Activated T-helper 2 cell treated with anti-CD3 and anti-CD28 coated beads, Interferon-gamma antibody, Interleukin-2, Interleukin-4, amounts not matched to agents 10 μg/mL and 5 μg/mL and 100 μg/mL, durations not matched to agents 14 hours and 24 hours and 36 hours (primary cell): Measurements from ENCODE around the gene ZNHIT6. TPM values are rescaled to one million over a fixed set of nuclear protein-coding genes. Genes with fewer than 3 reads are reported as not detected.
"Not testable (repeated sequence)": the region's sequence is repeated elsewhere in the genome, so short reads cannot be mapped to it uniquely, and the experiment has no call there.

Experiments
- DNase-seq: peaks from one replicate; pipeline ENCODE4 v3.0.0; 2021; ENCODE audit warnings: low spot score
- H3K27ac Mint-ChIP-seq: one replicate; pipeline ENCODE4 v1.8.0; 2021; ENCODE audit warnings: mixed read lengths
- H3K27me3 Mint-ChIP-seq: one replicate; pipeline ENCODE4 v1.8.0; 2021; ENCODE audit warnings: low read depth, mixed read lengths
- H3K36me3 Mint-ChIP-seq: one replicate; pipeline ENCODE4 v1.8.0; 2021; ENCODE audit warnings: low read depth, mixed read lengths
- H3K4me1 Mint-ChIP-seq: one replicate; pipeline ENCODE4 v1.8.0; 2021; ENCODE audit warnings: low read depth, mixed read lengths
- H3K4me3 Mint-ChIP-seq: one replicate; pipeline ENCODE4 v1.8.0; 2021; ENCODE audit warnings: low read depth, mild to moderate bottlenecking, moderate library complexity, mixed read lengths
- H3K9me3 Mint-ChIP-seq: one replicate; pipeline ENCODE4 v1.8.0; 2021; ENCODE audit warnings: mixed read lengths
- intact Hi-C: fragments of 100-400 bp; cut with micrococcal nuclease; formaldehyde crosslinking; loops from one replicate; pipeline ENCODE4 v1.15.1; 2023
- total RNA-seq: library from RNA; stranded (reverse); gene quantifications from 2 replicates; pipeline ENCODE4 v1.2.3, GENCODE V29; 2022

The ZNHIT6 gene
- total RNA-seq, 1 donor from 2014 or later = 21.8 TPM

DNA sequence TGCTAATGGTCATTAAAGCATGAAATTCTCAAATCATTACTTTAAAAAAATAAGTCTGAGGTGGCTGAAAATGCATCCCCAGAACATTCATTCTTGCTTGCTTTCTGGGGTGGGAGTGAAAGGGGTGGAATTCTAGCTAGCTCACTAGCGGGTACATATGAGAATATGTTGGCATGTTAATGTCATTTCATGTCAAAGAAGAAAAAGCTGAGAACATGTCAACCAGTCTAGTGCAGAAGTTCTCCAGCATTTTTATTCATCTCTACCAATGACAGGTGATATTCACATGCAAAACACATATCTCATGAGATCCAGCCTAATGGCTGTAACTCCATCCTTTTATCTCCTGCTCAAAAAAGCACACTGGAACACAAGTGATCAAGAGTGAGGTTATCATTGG is 49.1 kb downstream of the ZNHIT6 start:
- intact Hi-C loops = no loop called here
- peaks cover 22% of the 10 kb centered on the region for H3K36me3 Mint-ChIP-seq
- no peak for DNase-seq
- H3K9me3 Mint-ChIP-seq = no peaks in the 10 kb centered on the region
- no peak overlapping the region for H3K4me3 Mint-ChIP-seq
- H3K4me1 Mint-ChIP-seq = peaks cover 19% of the 10 kb centered on the region
- no peak overlapping the region for H3K27ac Mint-ChIP-seq
- H3K27me3 Mint-ChIP-seq = no peaks in the 10 kb centered on the region

DNA sequence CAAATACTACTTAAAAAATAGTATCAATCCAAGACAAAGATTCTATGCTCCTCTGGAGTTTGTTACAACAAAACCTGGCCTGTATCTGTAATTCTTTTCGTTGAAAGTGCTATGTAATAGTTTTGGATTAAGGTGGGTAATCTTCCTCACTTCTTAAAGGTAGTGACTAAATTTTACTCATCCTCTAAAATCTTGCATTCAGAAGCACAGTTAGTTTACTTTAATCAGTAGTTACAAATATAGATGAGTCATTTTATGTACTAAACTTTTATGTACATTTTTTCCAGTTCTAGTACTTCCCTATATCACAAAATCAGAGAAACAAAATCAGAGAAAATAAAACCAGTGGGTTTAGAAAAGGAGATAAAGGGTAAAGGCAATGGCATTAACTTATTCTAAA is 51.3 kb downstream of the ZNHIT6 start:
- Mint-ChIP-seq H3K27ac (no peak overlapping the region), H3K36me3 (peaks cover 38% of the 10 kb centered on the region), H3K9me3 (no peaks in the 10 kb centered on the region), H3K4me1 (peaks cover 21% of the 10 kb centered on the region), H3K4me3 (no peak overlapping the region), H3K27me3 (no peaks in the 10 kb centered on the region)
- no peak for DNase-seq
- intact Hi-C loops = no loop called here

DNA sequence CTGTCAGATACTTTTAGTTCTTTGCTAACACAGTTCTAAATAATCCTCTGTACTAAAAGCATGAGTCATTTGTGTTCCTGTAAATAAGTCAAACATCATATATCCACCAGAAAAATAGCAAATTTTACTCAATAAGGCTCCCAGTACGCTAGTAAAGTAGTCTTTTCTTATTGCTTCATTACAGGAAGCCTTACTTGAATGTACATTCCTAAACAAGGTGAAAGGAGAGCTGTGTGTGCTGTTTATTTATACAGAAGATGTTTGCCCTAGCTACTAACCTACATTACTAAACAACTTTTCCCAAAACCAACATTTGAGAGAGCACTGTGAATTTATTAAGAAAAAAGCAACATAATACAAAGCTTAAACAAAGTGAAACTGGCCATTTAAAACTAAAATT is 52.0 kb downstream of the ZNHIT6 start:
- intact Hi-C loops = no loop called here
- Mint-ChIP-seq H3K4me3 (no peak overlapping the region), H3K4me1 (peaks cover 21% of the 10 kb centered on the region), H3K27ac (no peak overlapping the region), H3K27me3 (no peaks in the 10 kb centered on the region), H3K36me3 (peaks cover 38% of the 10 kb centered on the region), H3K9me3 (no peaks in the 10 kb centered on the region)
- no peak for DNase-seq

DNA sequence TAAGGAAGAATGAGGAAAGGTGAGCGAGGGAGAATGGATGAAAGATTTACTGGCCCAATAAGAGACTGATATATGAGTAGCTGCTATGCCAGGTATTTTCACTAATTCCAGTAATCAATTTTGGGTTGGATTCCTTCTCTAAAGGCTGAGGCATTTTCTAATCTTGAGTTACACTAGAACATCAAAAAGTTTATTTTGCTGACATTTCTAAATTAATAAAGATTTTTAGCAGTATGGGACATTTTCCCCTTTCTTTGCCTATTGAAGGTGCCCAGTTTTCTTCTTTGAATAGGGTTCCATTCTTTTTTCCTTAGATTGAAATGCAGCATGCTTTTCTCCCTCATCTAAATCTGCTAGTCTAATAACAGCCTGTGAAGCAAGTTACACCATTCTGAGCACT is 52.9 kb downstream of the ZNHIT6 start:
- Mint-ChIP-seq H3K9me3 (no peaks in the 10 kb centered on the region), H3K4me3 (no peak overlapping the region), H3K36me3 (peaks cover 42% of the 10 kb centered on the region), H3K27ac (no peak overlapping the region), H3K27me3 (no peaks in the 10 kb centered on the region), H3K4me1 (peaks cover 21% of the 10 kb centered on the region)
- no peak for DNase-seq
- intact Hi-C loops = no loop called here

DNA sequence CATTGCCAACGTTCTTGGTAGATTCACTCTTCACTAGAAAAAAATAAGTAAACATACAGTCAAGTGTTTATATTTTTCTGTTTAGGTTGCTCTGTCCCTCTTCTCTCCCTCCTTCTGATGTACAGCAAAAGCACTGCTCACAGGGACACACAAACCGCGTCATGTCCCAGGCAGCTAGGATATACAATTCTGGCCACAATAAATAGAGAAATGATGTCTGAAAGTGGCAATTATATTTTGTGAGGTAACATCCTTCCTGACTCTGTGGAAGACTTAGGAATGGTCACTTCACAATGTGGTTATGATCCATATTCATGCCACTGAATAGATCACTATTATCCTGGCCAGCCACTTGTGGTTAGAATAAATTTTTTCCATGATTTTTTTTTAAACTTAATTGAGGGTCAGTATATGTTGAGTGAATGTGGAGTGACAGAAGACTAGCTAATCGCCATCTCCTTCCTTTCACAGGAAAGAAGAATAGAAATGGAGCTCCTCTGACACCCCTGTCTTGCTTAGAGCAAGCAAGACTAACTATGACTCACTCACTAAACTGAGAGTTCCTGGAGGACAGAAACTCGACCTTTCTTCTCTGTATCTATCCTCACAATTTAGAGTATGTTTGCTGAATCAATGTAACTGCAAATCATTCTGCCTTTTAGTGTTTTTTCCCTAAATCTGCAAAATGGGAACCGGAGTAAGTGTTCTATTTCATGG is 54.0 kb downstream of the ZNHIT6 start:
- Mint-ChIP-seq H3K9me3 (no peaks in the 10 kb centered on the region), H3K4me3 (no peak overlapping the region), H3K27me3 (no peaks in the 10 kb centered on the region), H3K36me3 (peaks cover 52% of the 10 kb centered on the region), H3K27ac (no peak overlapping the region), H3K4me1 (peaks cover 21% of the 10 kb centered on the region)
- intact Hi-C loops = no loop called here
- DNase-seq = no peak

DNA sequence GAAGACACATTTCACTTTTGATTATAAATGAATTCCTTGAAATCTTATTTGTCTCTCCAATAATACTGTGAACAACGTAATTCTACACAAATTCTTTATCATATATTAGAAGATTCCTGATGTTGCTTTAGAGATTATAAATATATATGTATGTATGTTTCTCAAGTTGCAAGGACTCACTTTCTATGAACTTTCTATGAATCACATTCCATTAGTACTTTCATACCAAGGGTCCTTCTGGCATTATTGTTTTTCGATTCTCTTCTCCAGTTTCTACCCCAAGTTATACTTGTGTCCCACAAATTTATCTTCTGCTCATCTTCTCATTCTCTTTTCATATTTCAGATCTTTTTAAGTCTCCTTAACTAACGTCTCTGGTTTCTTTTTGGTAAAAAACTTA is 55.9 kb downstream of the ZNHIT6 start:
- H3K4me3 Mint-ChIP-seq = no peak overlapping the region

DNA sequence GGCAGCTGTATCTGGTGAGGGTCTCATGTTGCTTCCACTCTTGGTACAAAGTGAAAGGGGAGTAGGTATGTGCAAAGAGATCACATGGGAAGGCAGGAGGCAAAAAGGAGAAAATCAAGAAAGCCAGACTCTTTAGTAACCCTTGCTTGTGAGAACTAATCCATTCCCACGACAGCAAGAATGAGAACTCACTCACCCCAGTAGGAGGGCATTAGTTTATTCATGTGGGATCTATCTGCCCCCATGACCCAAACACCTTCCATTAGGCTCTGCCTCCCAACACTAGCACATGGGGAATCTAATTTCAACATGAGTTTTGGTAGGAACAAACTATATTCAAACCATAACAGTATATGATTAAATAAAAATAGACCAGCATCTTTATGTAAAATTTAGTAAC is 57.6 kb downstream of the ZNHIT6 start:
- no peak overlapping the region for H3K4me3 Mint-ChIP-seq
- no peaks in the 10 kb centered on the region for H3K27me3 Mint-ChIP-seq
- H3K36me3 Mint-ChIP-seq = peaks cover 60% of the 10 kb centered on the region
- H3K27ac Mint-ChIP-seq = no peak overlapping the region
- no peak for DNase-seq
- H3K4me1 Mint-ChIP-seq = peaks cover 13% of the 10 kb centered on the region
- H3K9me3 Mint-ChIP-seq = peaks cover 4% of the 10 kb centered on the region
- intact Hi-C loops = no loop called here

More for the DNA sequence above, 55.9 kb downstream of the ZNHIT6 start:
- peaks cover 65% of the 10 kb centered on the region for H3K36me3 Mint-ChIP-seq
- DNase-seq = no peak
- H3K4me1 Mint-ChIP-seq = peaks cover 21% of the 10 kb centered on the region
- no peaks in the 10 kb centered on the region for H3K27me3 Mint-ChIP-seq
- peaks cover 4% of the 10 kb centered on the region for H3K9me3 Mint-ChIP-seq
- no peak overlapping the region for H3K27ac Mint-ChIP-seq
- intact Hi-C loops = no loop called here

DNA sequence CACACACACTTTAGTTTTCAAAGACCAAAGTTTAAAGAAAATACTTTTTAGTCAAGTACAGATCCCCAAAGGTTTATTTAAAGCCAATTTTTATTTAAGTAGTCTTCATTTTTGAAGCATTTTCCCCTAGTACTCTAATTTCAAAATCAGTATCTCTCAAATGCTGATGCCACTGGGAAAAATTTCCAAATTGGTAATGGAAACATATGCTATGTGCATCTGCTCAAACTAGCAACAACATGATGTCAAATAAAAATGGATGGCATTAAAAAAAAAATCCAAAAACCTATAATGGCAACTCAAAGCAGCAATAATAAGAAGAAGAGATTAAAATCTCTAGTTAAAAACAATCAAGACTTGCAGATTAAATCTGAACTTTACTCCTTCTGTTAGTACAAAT is 58.6 kb downstream of the ZNHIT6 start:
- H3K27ac Mint-ChIP-seq = no peak overlapping the region
- H3K4me1 Mint-ChIP-seq = peaks cover 6% of the 10 kb centered on the region

DNA sequence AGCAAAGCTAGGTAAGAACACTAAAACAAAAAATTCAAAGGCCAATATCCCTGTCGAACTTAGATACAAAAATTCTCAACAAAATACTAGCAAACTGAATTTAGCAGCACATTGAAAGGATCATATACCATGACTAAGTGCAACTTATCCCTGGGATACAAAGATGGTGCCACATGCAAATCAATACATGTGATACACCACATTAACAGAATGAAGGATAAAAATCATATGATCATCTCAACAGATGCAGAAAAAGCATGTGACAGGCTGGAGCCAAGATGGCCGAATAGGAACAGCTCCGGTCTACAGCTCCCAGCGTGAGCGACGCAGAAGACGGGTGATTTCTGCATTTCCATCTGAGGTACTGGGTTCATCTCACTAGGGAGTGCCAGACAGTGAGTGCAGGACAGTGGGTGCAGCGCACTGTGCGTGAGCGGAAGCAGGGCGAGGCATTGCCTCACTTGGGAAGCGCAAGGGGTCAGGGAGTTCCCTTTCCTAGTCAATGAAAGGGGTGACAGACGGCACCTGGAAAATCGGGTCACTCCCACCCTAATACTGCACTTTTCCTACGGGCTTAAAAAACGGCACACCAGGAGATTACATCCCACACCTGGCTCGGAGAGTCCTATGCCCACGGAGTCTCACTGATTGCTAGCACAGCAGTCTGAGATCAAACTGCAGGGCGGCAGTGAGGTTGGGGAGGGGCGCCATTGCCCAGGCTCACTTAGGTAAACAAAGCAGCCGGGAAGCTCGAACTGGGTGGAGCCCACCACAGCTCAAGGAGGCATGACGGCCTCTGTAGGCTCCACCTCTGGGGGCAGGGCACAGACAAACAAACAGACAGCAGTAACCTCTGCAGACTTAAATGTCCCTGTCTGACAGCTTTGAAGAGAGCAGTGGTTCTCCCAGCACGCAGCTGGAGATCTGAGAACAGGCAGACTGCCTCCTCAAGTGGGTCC is 66.4 kb downstream of the ZNHIT6 start:
- H3K4me1 Mint-ChIP-seq, intact Hi-C loops, H3K27me3 Mint-ChIP-seq, DNase-seq, H3K4me3 Mint-ChIP-seq, H3K27ac Mint-ChIP-seq: not testable (repeated sequence)
- Mint-ChIP-seq H3K36me3 (peaks cover 44% of the 10 kb centered on the region), H3K9me3 (peaks cover 37% of the 10 kb centered on the region)

More for the DNA sequence above, 58.6 kb downstream of the ZNHIT6 start:
- peaks cover 56% of the 10 kb centered on the region for H3K36me3 Mint-ChIP-seq
- H3K27me3 Mint-ChIP-seq = no peaks in the 10 kb centered on the region
- H3K4me3 Mint-ChIP-seq = no peak overlapping the region
- DNase-seq = no peak
- peaks cover 4% of the 10 kb centered on the region for H3K9me3 Mint-ChIP-seq
- intact Hi-C loops = no loop called here

DNA sequence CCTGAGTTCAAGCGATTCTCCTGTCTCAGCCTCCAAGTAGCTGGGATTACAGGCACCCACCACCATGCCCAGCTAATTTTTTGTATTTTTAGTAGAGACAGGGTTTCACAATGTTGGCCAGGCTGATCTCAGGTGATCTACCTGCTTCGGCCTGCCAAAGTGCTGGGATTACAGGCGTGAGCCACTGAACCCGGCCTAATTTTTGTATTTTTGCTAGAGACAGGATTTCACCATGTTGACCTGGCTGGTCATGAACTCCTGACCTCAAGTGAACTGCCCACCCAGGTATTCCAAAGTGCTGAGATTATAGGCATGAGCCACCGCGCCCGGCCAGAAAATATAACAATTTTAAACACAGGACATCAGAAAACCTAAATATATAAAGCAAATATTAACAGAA is 68.3 kb downstream of the ZNHIT6 start:
- DNase-seq, H3K27ac Mint-ChIP-seq, H3K27me3 Mint-ChIP-seq, H3K4me1 Mint-ChIP-seq, intact Hi-C loops, H3K4me3 Mint-ChIP-seq: not testable (repeated sequence)
- Mint-ChIP-seq H3K9me3 (peaks cover 43% of the 10 kb centered on the region), H3K36me3 (peaks cover 62% of the 10 kb centered on the region)

DNA sequence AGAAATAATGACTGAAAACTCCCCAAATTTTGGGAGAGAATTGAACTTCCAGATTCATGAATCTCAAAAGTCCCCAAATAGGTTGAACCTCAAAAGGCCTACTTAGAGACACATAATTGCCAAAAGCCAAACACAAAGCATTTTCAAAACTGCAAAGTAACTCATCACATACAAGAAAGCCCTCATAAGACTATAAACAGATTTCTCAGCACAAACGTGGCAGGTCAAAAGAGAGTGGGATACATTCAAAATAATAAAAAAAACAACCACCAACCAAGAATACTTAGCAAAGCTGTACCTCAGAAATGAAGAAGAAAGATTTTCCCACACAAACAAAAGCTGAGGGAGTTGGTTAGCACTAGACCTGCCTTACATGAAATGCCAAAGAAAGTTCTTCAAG is 69.8 kb downstream of the ZNHIT6 start:
- H3K4me1 Mint-ChIP-seq = no peaks in the 10 kb centered on the region
- no peak overlapping the region for H3K4me3 Mint-ChIP-seq
- peaks cover 63% of the 10 kb centered on the region for H3K36me3 Mint-ChIP-seq
- H3K27me3 Mint-ChIP-seq = no peaks in the 10 kb centered on the region
- intact Hi-C loops = no loop called here
- H3K27ac Mint-ChIP-seq = no peak overlapping the region
- H3K9me3 Mint-ChIP-seq = peaks cover 43% of the 10 kb centered on the region
- no peak for DNase-seq

DNA sequence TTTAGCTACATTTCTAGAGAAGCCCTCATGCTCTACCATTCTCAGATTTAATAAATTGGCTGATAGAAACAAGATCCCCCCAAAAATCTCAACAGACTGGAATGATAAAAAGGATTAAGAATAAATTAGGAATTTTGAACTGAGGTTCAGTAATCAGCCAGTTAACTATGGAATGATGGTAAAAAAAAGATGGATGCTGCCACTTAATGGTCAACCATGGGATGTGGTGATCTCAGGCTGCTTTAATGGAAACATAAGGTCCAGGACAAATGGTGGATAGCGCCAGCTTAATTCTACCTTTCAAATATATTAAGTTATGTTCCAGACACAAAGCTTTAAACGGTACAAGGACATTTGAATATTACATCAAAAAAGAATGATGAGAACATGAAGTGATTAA is 77.7 kb downstream of the ZNHIT6 start:
- Mint-ChIP-seq H3K27ac (no peak overlapping the region), H3K36me3 (peaks cover 18% of the 10 kb centered on the region), H3K4me3 (no peak overlapping the region)

DNA sequence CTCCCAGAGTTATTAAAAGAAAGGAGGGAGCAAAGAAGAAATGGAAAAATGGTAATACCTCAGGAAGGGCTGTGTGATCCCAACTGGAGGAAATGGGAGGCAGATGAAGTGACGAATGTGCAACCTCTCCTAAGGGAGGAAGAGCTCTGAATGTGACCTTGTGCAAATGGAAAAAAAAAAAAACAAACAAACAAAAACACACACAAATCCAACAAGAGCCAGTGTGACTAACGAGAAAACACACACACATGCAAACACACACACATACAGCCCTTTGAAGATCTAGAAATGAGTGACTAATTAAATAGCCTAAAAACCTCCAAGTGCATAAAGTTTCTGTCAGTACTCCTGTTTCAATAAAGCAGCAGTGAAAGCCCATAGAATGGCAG is 78.7 kb downstream of the ZNHIT6 start:
- Mint-ChIP-seq H3K9me3 (peaks cover 3% of the 10 kb centered on the region), H3K36me3 (peaks cover 8% of the 10 kb centered on the region), H3K4me1 (no peaks in the 10 kb centered on the region), H3K27me3 (no peaks in the 10 kb centered on the region), H3K4me3 (no peak overlapping the region), H3K27ac (no peak overlapping the region)
- intact Hi-C loops = no loop called here
- no peak for DNase-seq

More for the DNA sequence above, 77.7 kb downstream of the ZNHIT6 start:
- Mint-ChIP-seq H3K4me1 (no peaks in the 10 kb centered on the region), H3K9me3 (no peaks in the 10 kb centered on the region), H3K27me3 (no peaks in the 10 kb centered on the region)
- DNase-seq = no peak
- intact Hi-C loops = no loop called here
